NCI-H774 (cell line): ENCODE results near the gene CLNK.
A peak's percentile ranks its signal among the peaks of the same experiment; 100 is the strongest.

ENCODE experiments used
- DNase-seq: peaks from one replicate; lab custom pipeline; 2025; lab: John Stamatoyannopoulos, UW

Gene CLNK

DNA sequence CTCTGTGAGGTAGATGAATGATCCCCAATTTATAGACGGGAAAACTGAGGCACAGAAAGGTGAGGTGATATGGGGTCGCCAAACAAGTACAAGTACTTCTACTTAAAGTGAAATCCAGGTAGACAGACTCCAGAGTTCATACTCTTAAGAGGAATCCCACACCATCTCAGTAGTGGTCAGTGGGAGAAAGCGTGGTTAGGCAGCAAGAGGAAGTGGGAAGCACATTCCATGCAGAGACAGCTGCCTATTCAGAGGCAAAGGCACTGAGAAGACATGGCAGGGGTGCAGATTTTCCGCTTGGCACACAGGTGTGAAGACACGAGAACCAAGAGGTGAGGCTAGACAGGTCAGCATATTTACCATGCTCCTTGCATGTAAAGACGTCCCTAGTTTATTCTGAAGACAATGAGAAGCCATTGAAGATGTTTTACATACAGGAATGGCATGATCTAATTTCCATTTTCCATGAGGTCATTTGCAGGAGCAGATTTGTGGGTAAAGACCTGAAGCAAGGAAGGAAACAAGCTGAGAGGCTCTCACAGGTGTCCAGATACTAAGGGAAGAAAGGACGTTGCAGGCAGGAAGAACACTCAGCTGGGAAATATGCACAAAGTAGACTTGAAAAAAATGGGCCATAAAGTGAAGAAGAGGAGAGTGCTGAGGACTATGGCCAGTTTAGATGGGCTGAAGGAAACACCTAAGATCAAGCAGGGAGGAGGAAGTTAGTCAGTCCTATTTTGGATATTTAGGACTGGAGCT, 17.3 kb upstream of the CLNK start:
- DNase-seq, result no peak

DNA sequence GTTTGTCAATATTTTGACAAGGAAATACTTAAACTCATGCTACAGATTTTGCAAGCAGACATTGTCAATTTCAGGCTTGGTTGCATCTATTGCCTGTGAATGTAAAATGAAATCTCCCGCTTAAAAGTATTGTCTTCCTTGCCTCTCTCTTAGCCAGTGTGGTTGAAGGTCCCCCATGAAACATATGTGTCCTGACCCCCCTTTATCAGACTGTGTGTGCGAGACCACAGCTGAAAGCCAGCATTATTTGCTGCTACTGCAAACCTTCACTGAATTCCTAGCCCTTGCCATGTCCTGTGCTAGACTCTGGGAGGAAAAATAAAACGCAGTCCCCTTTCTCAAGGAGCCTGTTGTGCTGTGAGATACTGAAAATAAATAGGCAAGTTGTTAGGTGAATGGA, 16.6 kb upstream of the CLNK start:
- DNase-seq, result no peak

DNA sequence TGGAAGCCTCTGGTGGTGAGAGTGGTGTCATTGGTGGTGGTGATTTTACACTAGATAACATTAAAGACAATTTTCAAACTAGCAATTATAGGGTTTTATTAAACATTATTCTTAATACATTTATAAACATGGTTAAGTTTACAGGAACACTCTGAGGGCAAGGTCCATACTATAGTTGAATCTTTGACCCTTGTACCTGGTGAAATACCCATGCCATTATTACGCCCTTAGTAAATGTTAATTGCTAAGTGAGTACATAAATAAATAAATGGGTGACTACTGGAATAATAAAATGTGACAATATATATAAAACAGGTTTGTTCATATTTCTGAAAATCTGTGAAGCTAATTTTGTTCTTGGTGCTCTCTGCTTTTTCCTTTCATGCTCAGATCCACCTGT, 13.6 kb upstream of the CLNK start:
- no peak for DNase-seq

DNA sequence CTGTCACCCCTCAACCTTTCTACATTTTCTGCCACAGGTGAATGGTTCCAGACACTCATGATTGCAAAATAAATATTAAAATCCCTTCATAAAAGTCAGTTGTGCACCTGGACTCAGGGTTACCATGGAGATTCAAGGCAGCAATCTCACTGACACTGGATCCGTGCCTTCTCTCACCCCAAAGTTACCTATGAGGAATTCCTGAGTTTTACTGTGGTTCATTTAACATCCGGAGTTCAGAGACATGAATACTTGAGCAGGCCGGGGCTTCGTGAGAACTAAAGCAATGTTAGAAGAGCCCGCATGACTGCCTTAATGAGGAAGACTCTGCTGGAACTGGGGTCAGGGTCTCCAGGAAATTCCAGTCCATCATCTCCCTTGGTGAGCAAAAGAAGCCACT, 12.5 kb upstream of the CLNK start:
- DNase-seq, result peak; percentile 64

DNA sequence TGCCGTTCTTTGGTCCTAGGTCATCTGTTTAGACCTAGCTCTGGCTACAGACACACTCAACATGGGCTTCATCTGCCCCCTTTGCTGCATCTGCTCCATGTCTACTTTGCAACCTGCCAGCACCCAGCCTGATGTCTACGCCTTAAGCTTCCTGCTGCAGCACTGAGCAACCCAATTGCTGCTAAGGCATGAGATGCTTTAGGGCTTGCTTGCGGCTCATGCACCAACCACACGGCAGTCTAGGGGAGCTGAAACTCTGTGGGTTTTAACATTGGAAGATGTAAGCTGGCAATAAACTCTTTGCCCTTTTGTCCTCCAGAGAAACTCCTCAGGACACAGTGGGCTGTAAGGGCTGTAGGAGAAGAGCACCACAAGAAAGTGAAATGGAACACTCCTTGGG, 11.7 kb upstream of the CLNK start:
- no peak for DNase-seq

DNA sequence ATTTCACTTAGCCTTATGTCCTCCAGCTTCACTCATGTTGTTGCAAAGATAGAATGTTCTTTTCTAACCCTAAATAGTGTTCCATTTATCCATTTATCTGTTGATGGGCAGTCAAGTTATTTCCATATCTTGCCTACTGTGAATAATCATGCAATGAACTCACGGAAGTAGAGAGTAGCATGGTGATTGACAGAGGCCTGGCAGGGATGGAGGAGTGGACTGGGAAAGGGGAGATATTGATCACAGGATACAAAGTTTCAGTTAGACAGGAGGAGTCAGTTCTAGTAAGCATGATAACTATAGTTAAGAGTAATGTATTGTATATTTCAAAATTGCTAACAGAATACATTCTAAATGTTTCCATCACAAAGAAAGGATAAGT, 10.3 kb upstream of the CLNK start:
- no peak for DNase-seq

DNA sequence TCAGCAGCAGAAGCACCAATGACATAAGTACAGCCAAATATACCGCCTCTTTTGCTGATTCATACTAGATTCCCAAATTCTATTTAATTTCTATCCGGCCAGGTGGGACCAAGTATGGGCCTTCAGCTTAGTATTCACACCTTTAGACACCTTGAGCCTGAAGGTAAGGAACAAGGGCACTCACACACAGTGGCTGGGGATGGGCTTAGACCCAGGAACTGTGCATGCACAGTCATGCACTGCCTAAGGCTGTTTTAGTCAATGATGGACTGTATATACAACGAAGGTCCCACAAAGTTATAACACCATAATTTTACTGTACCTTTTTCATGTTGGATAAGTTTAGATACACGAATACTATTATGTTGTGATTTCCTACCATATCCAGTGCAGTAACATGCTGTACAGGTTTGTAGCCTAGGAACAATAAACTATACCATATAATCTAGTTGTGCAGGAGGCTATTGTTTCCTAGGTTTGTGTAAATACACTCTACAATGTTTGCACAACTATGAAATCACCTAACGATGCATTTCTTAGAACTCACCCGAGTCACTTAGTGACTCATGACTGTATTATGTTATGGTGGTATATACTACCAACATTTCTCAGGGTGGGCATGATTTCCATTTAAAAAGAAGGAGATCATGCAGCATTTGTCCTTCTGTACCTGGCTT, 9.7 kb upstream of the CLNK start:
- peak; percentile 48 for DNase-seq

DNA sequence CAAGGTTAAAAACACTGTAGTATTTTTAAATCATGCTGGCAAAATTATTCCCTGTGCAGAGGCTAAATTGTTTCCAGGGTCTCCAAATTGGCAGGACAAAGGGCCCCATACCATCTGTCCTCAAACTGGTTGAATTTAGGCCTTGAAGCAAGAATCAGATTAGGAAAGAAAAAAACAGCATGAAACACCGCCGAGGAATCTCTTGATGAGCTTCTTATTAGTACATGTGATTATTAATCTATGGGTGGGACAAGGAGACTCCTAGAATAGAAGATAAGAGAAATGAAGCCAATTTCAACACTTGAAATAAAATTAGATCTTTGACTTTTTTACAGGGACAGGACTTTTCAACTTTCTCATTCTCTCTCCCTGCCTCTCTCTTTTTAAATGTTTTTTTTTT, 7.1 kb upstream of the CLNK start:
- DNase-seq, result no peak

DNA sequence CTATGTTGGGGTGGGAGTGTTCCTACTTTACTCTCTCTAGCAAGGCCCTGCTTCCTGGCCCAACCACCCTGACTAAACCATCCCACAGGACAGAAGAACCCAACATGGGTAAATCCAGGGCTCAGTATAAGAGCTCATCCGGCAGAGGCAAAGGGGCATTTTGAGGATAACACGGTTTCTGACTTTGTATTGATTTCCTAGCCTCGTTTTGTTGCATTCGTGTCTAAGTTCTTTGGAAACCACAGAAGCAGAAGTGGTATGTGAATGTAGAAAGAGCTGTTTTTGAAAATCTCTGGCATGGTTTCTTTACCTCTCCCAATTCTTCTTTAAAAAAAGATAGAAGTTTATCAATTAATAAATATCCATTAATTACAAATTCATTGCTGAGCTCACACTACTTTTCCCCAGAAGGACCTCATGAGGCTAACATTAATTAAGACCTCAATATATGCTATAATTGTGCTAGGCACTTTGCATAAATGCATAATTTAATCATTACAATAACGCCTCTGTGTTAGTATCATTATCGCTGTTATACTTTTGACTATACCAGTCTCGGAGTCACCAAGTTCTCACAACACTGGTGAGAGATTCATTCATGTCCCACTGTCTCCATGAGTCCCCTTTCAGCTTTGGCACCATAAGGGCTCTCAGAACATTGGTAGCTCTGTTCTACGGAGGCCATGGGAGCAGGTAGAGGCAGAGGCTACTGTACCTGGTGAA, 5.8 kb upstream of the CLNK start:
- no peak for DNase-seq

DNA sequence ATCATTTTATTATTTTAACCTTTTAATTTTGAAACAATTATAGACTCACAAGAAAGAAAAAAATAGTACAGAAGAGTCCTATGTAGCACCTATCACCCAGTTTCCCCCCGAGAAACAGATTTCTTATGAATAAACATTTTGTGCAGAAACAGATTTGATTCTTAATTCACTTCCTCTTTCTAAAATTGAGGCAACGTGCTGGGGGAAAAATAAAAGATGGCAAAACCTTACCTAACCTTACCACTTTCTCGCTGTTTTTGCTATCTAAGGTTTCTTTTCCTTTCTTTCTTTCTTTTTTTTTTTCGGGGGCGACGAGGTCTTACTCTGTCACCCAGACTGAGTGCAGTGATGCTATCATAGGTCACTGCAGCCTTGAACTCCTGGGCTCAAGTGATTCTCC, 4.3 kb upstream of the CLNK start:
- DNase-seq, result no peak

DNA sequence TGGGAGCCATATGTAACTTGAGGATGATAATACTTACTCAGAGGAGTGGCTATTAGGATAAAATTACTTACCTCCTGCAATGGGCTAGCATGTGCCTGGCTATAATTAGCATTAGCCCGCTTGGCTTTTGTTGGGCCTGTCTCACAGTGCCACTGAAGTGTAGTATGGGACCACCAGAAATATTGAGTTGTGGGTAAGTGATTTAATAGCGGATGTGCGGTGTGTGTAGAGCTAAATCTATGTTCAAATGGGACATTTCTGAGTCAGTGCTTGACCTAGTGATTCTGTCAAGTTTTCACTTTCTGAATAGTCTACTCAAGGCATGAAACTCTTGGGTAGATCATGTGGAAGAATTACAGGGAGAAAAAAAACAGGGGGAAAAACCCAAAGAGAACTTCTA, 3.5 kb upstream of the CLNK start:
- DNase-seq, result no peak

DNA sequence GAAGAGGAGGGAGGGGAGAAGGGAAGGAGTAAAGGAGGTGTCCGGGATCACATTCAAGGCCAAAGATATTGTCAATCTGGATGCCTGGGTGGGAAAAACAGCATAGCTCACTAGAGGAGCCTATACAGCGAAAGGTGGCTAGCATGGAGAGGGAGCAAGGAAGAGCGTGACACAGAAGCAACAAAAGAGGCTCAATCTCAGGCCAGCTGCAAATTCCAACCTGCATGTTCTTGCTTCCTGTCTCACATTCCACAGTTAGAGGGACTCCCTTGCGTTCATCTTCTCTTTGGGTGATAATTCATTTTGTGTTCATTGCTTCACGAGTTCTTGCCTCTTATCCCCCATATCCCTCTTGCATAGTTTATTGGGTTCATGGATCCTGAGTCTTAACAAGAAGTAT, 3.0 kb upstream of the CLNK start:
- DNase-seq, result no peak

DNA sequence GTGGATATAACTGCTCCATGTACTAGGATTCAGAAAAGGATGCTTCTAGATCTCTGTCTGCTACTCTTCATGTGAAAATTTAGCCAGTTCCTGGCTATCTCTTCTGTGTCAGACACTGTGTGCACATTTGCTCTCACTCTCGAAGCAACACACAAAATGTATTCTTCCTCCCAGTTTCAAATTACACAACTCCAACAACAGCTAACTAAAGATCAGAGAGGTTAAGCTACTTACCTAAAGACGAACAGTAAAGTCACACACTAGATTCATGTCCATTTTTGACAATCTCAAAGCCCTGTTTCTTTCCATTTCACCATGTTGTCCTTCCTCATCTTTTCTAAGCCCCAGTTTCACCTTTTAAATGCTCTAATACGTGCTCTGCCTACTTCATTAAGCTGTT, 2.2 kb downstream of the CLNK start:
- DNase-seq, result no peak

DNA sequence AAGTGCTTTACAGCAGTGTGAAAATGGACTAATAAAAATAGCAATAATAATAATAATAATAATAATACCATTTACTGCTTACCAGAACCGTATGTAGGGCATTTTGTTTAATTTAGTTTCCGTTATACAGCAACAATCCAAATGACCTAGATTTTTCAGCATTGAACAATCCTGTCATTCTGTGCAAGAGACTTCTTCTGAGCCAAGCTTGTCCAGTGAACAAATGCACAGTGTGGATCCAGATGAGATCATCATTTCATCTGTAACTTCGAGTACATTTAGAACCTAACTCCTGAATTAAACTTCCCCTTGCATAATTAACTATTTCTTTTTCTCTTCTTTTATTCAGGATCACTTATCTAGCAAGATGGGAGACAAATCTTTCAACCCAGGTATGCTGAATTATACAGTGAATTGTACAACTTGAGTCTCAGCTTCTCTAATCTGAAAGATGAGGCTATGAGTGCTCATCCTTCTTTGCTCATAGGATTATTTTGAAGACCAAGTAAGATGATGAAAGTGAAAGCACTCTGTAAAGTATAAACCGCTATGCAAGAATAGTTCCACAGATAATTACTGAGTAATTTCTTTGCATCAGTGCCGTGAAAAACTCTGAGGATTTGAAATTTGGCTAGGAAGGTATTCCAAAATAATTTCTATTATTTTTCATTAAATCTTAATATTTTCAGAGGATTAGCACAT, 6.6 kb downstream of the CLNK start:
- DNase-seq, result no peak

DNA sequence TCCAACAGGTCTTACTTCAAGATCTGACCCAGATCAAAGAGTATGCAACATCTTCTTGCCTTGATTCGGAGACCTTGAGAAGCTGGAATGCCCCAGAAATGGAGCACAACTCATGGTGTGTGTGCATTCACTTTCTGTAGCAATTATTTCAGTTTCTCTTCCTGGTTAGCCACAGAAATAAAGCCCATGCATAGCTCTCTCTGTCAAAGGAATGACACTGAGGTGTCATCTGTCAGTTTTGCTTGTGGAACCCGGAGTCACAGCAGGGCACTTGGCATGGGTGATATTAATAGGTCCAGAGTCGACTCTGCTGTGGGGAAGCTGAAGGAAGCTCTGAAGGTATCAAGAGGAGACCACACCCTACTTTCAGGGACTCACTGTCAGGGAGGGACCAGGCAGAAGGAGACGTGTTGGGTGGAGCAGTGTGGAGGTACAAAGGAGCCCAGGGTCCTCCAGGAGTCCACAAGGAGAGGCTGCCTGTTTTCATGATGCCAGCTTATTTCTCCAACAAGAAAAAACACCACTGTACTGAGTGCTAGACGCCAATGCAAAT, 10.7 kb downstream of the CLNK start:
- no peak for DNase-seq

DNA sequence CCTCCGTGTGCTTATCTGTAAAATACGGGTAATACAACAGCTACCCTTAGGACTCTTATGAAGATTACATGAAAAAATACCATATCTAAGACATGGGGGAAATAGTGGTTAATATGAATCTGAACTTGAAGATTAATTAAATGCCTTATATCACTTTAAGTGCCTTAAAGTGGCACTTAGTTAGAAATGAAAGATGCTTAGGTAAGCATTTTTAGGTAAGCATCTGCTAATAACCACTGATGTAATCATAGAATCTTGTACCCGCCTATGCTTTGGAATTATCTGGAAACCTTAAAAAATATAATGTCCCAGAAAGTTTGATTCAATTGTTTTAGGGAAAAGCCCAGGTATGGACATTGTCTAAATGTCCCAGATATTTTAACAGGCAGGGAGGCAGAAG, 12.2 kb downstream of the CLNK start:
- DNase-seq, result no peak

DNA sequence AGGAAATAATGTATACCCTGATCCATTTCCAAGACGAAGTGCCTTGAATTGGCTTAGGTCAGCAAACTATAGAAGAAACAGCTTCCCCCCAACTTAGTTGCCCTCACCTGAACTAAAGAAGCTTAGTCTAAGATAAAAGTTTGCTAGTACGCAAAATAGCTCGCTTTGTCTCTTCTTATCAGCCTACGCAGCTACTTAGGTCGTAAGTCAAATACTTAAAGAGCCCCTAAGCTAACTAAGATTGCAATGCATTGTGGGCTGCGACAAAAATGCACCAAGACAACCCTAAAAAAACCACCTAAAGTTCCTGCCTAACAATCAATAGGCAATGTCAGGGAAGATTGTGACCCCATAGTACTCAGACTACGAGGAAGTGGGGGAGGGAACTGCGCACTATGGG, 12.8 kb downstream of the CLNK start:
- no peak for DNase-seq

DNA sequence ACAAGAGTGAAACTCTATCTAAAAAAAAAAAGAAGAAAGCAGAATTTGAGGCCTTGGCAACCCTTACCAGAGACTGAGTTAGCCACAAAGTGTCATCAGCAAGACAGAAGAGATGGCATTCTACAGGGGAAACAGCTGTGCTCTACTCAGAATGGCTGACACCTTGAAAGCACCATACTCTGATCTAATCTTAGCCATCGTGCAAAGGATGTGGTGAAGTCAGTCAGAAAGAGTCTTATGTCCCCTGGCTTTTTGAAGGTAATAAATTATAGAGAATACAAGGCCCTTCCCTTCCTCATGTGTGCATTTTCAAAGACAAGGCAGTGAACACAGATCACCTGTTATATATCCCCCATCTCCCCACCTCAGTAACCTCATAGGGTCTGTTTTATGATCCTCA, 13.2 kb downstream of the CLNK start:
- no peak for DNase-seq

DNA sequence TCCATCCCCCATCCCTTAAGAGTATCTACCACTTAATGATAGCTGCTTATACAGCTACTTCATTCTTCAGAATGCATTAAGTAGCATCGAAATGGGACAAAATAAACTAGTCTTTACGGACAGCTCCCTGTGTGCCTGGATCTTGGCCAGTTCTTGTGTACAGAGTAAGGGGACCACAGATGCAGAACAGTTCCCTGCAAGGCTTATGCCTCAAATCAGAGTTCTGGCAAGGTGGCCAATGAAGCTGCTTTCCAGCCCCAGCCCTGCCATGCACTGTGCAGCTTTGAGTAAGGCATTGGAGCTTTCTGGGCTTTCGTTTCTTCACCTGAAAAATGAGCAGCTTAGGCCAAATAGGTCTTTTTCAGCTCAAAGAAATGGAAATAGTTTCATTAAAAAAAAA, 14.2 kb downstream of the CLNK start:
- DNase-seq, result no peak

DNA sequence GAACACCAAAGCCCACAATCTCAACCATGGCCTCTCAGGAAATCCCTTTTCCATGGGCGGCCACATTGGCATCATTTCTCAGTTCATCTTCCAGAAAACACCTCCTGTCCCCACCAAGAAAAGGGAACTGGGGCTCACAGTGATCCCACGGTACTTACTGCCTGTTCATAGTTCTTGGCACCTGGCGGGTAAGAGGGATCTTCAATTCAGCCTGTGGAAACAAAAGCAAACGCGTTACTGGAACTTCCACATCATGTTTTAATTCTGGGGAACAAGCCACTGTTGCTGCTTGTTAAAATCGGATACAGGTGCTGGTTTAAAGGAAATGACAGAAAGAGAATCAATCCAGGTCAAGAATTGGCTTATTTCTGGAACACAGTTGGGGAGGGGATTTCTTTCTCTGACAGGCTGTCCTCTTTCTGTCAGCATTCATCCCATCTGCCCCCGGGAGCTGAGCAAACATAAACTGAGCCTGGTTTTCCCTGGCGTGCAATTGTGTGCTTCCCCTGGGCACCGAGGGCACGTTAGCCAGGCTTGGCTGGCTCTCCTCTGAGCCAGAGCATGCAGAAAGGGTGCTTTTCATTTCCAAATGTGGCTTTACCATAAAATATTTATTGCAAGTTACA, 16.8 kb downstream of the CLNK start:
- DNase-seq, result no peak

DNA sequence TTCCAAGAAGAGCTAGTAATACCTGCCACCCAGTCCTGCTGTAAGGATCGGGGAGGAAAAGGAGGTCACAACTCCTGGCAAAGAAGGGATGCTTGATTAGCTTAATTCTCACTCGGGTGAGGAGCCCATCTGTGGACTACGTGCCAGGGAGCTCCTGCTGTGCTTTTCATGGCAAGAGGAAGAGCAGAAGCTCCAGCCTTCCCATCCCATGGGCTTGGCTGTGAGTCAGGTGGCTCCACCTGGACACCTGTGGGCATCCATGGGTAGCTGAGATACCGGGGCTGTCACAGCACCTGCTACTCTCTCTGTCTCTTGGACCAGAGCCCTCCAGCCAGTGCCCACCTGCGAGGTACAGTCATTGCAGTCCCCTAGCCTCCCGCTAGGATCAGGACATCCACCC, 18.0 kb downstream of the CLNK start:
- no peak for DNase-seq

DNA sequence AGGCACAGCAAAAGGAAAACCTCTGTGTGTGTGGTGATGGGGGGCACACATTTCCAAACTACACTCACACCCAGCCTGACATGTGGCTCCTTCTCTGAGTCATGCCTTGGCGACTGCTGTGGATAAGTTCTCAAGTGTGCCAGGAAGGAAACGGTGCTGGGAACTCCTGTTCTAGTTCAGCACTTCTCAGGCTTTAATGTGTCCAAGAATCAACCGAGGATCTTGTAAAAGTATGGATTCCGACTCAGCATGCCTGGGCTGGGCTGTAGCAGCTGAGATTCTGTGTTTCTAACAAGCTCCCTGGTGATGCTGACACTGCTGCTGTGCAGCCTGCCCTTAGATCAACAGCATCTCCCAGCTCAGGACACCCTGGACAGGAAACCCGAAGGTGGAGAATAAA, 20.2 kb downstream of the CLNK start:
- DNase-seq, result no peak
